Measurements from ENCODE around the gene SKAP2.

SKAP2 gene

GRCh38 chr7:26658389-26659084 is 205.9 kb downstream of the SKAP2 start:
- peak; percentile 49 to 81 for DNase-seq

DNA sequence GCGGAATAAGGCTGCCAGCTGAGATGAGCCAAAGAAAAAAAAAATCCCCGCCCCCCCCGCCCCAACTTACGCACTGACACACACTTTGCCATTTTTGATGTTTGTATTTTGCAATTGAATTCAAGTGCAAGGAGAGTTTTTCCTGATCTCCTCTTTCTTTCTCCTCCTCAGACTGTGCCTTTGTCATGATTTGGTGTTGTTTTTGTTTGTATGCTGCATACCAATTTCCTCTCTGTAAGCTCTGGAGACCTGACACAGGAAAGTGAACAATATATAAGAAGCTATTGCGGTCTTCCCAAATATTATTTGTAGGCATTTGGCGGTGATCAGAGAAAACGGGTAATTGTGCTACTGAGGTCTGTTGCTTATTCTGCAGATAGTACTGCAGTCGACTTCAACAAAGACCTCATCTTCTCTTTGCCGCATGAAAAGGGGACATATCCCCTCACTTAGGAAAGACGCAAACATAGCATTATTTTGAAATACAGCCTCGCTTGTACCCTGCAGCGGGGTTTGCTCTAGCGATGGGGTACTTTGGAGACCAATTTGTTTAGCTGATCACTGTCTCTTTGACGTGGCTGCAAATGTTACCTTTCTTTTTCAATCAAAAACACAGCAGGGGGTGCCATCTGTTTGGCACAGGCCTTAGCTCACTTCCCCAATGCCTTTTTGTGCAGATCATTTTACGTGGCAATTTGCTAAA is 206.6 kb downstream of the SKAP2 start:
- peak; percentile 46 to 84 for DNase-seq

- DNase-seq, result peak in 1 of 2 experiments; percentile 59
Measured at GRCh38 chr7:26657206-26657641, 207.2 kb downstream of the SKAP2 start.

- DNase-seq, result no peak
Measured at GRCh38 chr7:26656735-26657134, 207.7 kb downstream of the SKAP2 start.

DNA sequence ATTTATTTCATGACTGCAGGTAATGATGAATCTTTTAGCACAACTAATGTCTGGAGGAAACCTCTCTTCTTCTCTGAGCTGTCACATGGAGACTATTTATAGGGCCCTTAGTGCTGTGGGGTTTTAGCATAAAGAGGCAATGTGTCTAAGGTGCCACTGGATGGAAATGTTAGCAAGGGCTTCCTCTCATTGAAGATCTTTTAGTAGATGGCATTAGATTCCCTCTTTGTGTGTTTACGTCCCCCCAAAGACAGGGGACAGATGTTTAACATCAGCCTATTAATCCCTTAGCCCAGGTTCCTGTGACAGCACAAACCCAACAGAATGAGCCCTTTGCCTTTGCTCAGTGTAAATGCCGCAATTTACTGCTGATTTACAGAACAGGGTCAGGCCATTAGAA is 208.6 kb downstream of the SKAP2 start:
- no peak for DNase-seq

DNA sequence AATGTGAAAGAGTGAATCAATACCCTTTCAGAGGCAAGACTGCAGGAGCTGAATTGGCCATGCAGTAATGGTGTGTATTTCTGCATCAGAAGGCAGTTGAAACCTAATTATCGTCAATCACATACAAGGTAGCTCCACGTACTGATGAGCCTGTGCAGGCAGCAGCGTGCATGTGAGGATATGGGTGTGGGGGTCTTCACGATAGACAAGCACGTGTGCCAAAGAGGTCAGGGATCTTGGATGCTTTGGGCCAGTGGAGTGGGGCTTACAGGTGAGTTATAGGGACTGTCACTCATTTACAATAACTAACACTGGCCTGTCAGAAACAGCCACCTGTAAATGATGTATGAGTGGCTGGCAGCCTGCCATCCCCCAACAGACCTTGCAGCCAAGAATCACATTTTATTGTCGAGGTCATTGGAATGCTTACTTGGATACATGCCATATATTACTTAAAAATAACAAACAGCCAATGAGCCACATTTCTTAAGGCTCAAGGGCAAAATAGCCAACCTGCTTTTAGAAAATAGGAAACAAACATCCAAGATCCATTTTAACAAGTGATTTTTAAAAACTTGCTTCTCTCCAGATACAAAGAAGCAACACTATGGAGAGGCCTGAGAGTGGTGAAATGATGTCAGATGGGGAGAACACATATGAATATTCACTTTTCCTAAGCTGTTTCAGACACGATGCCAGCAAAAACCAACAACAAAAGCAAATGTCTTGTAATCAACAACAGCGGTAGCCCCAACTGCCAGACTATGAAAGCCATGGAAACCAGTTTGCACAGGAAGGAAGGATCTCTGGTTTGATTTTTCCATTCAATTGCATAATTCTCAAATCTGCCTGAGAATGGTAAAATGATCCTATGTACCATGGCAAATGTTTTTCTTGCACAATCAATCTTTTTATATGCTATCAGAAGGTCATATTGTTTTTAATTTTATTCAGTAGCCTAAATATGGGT is 210.7 kb downstream of the SKAP2 start:
- DNase-seq, result no peak

- DNase-seq, result no peak
Measured at GRCh38 chr7:26652401-26653100, 211.8 kb downstream of the SKAP2 start.

DNA sequence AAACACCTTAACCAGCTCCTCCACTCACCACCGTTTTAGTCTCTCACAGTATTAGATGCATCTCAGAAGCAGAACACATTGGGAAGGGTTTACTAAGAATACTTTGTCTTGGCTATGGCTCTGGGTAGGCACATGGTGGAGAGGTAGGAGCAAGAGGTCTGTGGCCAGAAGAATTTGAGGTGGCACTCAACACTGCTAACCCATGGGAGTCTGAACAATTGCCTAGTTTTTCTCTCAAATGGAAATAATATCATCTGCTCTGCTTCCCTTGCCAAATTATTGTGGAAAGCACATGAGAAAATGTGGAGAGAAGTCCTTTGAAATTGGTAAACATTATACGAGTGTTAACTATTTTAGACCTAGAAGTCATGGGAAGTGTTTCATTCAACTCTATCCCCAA is 214.3 kb downstream of the SKAP2 start:
- DNase-seq, result no peak

- DNase-seq, result no peak
Measured at GRCh38 chr7:26649388-26649787, 215.0 kb downstream of the SKAP2 start.

DNA sequence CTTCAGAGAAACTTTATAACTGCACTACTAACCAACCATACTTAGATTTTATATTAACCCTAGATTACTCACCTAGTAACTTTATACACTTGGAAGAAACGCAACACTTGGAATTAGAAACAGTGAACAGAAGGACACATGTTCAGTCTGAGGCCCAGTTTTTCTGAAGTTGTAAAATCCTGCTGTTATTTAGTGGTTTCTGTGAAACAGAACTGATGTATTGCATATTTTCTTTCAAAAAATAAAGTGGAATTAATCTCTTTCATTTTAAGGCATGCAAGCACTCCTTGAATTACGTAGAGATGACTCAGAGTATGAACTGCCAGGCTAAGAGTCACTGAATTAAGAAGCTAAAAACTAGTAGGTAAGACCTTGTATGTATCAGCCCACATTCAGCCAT is 215.8 kb downstream of the SKAP2 start:
- no peak for DNase-seq

DNA sequence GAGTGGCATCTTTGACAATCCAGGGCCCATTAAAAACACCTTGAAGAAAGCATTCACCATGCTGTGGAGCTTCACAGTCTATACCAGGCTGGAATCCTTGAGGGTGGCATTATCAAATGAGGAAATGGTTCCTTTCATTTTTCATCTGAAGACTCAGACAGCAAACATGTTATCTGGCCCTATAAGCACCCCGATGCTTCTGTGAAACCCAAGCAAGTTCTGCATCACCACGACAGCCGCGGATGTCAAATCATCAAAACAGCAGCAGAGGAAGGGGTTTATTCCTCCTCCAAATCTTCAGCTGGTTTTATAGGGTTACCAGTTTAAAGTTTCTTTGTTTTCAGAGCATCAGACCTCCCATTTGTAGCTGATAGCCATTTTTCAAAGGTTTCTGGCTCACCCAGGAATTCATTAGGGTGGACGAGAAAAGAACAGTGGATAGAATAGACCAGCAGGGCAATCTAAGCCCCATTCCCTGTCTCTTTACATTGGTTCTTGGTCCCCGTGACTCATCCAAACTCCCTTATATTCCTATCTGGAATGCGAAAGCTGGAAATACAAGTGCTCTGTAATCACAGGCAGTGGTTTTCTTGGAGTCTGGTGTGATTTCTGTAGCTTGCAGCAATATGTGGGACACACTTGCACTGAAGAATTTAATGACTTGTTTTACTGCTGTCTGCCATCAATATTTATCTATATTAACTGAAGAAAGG is 217.9 kb downstream of the SKAP2 start:
- no peak for DNase-seq

GRCh38 chr7:26645121-26645520 is 219.3 kb downstream of the SKAP2 start:
- no peak for DNase-seq

- no peak for DNase-seq
Measured at GRCh38 chr7:26642416-26642815, 222.0 kb downstream of the SKAP2 start.

GRCh38 chr7:26639695-26640094 is 224.7 kb downstream of the SKAP2 start:
- no peak for DNase-seq

DNA sequence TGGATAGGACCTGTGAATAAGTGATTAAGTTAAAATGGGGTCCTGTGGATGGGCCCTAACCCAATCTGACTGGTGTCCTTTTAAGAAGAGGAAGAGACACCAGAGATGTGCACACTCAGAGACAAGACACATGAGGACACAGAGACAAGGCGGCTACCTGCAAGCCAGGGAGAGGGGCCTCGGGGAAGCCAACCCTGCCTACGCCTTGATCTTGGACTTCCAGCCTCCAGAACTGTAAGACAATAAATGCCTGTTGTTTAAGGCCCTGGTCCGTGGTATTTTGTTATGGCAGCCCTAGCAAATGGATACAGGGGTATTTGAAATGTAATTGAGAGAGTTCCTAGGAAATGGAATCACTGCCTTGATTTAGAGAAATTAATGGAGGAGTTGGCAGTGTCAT is 225.3 kb downstream of the SKAP2 start:
- no peak for DNase-seq

GRCh38 chr7:26638140-26638539 is 226.2 kb downstream of the SKAP2 start:
- no peak for DNase-seq

DNA sequence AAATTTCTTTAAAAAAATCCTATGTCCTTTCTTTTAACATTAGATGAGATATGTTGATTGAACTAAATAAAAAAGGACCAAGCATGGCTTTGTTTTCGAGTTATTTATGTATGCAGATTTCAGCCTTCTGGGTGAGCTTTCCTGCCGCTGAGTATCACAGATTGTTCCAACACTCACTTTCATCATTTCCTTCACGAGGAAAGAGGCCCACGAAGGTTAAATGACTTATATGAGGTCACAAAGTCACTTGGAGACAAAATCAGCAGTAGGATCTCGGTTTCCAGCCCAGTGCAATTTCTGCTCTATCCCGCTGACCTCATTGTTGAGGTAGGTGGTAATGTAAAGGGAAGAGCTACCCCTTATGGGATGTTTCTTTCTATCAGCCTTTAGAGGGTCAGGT is 226.8 kb downstream of the SKAP2 start:
- no peak for DNase-seq

- no peak for DNase-seq
Measured at GRCh38 chr7:26636808-26637207, 227.6 kb downstream of the SKAP2 start.

GRCh38 chr7:26633557-26633956 is 230.8 kb downstream of the SKAP2 start:
- DNase-seq, result no peak

DNA sequence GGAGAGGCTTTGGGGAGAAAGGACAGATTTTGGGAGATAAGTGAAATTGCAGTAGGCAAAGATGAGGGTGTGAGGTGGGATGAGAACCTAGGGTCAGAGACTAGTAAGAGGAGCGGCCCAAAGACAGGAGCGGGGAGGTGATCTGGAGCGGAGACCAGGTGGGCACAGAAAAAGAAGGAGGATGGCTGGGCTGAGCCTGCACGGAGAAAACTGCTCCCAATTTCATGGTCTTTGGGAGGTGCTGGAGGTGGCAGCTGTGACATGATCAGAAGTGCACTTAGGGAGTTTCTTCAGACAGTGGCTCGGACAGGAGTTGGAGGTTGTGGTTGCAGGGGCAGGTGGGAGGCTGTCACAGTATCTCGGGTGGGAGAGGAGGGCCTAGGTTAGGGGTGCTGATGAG is 232.8 kb downstream of the SKAP2 start:
- DNase-seq, result no peak

GRCh38 chr7:26630941-26631580 is 233.3 kb downstream of the SKAP2 start:
- no peak for DNase-seq

- no peak for DNase-seq
Measured at GRCh38 chr7:26630361-26630760, 234.0 kb downstream of the SKAP2 start.

All from NCI-H524 (cell line).